Prostate gland (tissue), 2 donors: Measurements from ENCODE around the gene SLC43A2.

Source experiments
- POLR2A ChIP-seq: fragments of 450-650 bp; IDR thresholded peaks from one replicate; pipeline ENCODE4 v1.6.1; 2016; ENCODE audit warnings: antibody characterized with exemption, mild to moderate bottlenecking
- TF ChIP-seq, protein P1 (sequence below), 4 experiments: fragments of 200-600 bp in 2 of 4; fragments of 450-650 bp in 2 of 4; sonication (generic) in 2 of 4; IDR thresholded peaks; 1 replicate in 3 of 4; 2 replicates in 1 of 4; pipeline ENCODE4 v1.5.1; 2016 to 2019; ENCODE audit warnings: antibody characterized with exemption in 4 of 4, mild to moderate bottlenecking in 2 of 4, moderate library complexity in 2 of 4

DNA sequence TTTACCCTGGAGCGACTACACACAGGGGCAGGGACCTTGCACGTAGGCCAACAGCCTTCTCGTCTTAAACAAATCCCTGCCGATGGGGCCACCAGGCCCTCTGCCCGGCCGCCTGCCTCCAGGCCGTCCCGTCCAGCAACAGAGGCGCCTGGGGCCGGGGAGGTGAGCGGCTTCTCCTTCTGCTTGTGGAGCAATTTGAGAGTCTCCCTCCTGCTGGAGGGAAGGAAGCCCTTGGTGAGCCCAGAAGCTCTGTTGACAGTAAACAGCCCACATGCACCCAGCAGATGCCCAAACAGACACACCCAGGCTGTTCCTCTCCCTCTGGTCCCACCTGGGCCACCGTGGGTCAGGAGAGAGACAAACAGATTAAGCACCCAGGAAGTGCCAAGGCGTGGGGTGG, 8.1 kb downstream of the SLC43A2 start:
- TF ChIP-seq, protein P1, sequence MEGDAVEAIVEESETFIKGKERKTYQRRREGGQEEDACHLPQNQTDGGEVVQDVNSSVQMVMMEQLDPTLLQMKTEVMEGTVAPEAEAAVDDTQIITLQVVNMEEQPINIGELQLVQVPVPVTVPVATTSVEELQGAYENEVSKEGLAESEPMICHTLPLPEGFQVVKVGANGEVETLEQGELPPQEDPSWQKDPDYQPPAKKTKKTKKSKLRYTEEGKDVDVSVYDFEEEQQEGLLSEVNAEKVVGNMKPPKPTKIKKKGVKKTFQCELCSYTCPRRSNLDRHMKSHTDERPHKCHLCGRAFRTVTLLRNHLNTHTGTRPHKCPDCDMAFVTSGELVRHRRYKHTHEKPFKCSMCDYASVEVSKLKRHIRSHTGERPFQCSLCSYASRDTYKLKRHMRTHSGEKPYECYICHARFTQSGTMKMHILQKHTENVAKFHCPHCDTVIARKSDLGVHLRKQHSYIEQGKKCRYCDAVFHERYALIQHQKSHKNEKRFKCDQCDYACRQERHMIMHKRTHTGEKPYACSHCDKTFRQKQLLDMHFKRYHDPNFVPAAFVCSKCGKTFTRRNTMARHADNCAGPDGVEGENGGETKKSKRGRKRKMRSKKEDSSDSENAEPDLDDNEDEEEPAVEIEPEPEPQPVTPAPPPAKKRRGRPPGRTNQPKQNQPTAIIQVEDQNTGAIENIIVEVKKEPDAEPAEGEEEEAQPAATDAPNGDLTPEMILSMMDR (IDR thresholded peaks at IDR 0.05) = no peak
- TF ChIP-seq POLR2A = no peak
